GM19025 (cell line): ENCODE measurements around the gene KCNA10.
"Not testable (repeated sequence)": the region's sequence is repeated elsewhere in the genome, so short reads cannot be mapped to it uniquely, and the experiment has no call there.

Source experiments
- ATAC-seq: cut with Tn5 transposase; IDR thresholded peaks from one replicate; pipeline ENCODE4 v1.9.1; 2021; ENCODE audit warnings: mild to moderate bottlenecking, low read depth, moderate library complexity; ENCODE audit not compliant: unreplicated experiment

The KCNA10 gene

DNA sequence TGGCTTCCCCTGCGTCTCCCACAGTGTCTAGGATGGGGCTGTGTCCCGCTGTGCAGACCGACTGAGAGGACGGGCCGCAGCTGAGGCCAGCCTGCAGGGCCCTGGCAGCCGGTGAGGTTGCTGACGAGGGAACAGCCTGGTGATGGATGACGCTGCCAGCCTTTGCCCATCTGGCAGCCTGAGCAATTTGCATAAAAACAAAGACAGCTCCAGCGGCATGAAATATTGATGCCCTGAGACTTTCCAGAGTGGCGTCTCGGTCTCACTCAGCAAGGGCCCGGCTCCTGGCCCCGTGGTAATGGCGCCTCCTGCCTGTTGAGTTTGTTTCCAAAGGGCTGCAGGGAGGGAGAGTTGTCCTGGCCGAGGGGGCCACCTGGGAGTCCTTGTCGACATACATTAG lies 19.1 kb upstream of the KCNA10 start:
- ATAC-seq: no peak

DNA sequence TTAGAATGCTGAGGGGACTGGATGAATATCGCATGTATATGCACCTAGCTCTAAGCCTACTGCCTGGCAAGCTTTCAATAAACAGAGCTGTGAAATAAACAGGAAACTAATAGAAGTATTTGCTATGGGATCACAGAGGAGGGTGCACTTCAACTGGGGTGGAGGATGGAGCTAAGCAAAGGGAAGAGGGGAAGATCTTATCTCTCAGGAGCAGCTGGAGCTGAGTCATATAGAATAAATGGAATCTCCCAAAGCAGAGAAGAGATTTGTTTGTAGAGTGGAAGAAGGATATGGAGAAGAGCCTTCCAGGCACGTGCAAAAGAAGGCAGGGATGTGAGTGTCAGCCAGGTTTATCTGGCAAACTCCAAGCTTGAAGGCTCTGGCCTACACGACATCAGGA lies 17.0 kb upstream of the KCNA10 start:
- no peak for ATAC-seq

DNA sequence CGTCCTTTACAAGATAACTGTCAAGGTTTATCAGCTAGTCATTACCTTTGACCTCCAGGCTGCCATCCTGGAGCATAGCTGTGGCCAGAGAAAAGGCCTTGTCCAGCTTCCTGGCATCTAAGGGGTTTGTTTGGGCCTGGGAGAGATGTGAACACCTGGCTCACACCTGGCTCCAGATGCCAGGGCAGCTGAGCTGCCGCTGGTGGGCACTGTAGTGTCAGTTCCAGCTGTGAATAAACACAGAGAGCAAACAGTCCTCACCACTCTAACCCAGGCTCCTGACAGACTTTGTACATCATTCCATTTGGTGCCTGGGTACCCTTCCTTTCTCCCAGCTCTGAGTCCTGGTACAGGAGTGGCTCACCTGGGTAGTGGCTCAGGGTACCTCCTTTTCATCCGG lies 14.3 kb upstream of the KCNA10 start:
- no peak for ATAC-seq

DNA sequence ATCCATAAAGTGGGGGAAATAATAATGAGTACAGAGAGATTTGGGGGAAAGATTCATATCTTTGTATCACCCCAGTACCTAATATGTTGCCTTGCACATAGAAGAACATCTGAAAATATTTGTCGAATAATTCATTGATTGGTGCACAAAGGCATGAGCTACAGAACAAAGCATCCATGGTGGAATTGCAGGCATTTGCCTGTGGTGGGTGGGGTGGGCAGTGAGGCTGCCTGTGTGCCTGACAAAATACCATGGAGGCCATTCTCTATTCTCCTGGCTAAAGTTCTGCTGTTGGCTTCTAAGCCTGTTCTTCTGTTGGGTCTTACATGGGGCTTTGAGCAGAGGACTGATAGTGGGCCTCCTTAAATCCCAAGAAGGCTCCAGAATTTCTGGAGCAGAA lies 10.0 kb upstream of the KCNA10 start:
- no peak for ATAC-seq

DNA sequence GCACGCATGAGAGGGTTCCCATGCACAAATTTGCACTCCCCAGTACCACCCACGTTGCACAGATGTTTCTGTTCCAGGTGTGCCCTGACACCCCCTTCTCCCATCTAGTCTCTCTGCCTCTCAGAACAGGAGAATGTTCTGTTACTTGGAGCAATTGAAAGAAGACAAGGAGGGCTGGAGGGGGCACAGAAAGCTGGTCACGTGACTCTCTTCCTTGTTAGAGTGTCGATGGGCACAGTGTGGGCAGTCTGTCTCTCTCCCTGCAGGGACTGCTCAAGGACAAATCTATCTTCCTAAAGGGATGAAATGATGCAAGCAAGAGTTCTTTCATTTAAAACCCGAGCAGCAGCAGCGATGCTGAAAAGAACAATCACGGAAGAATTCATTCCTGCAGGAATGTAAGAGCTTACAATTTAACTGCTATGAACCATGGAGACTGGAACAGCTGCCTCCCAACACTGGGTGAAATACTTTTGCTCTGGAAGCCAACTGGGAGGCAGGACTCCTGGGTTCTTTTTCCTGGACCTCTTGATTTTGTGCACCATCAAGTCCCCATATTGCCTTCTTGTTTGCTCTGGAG lies 7.3 kb upstream of the KCNA10 start:
- no peak for ATAC-seq

DNA sequence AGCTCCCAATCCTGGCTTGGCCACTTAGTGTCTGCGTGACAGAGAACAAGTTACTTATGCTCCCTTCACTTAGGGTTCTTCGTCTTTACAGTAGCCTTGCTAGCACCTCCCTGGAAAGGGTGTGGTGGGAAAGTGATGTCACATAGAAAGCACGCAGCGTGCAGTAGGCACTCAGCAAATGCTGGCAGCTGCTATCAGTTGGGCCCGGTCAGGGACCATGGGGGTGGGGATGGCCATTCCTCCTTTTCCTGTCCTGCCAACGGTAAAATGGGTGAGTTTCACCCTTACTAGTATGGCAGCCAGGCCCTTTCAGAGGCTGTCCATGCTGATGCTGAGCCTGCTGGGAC lies 6.2 kb upstream of the KCNA10 start:
- ATAC-seq: no peak

DNA sequence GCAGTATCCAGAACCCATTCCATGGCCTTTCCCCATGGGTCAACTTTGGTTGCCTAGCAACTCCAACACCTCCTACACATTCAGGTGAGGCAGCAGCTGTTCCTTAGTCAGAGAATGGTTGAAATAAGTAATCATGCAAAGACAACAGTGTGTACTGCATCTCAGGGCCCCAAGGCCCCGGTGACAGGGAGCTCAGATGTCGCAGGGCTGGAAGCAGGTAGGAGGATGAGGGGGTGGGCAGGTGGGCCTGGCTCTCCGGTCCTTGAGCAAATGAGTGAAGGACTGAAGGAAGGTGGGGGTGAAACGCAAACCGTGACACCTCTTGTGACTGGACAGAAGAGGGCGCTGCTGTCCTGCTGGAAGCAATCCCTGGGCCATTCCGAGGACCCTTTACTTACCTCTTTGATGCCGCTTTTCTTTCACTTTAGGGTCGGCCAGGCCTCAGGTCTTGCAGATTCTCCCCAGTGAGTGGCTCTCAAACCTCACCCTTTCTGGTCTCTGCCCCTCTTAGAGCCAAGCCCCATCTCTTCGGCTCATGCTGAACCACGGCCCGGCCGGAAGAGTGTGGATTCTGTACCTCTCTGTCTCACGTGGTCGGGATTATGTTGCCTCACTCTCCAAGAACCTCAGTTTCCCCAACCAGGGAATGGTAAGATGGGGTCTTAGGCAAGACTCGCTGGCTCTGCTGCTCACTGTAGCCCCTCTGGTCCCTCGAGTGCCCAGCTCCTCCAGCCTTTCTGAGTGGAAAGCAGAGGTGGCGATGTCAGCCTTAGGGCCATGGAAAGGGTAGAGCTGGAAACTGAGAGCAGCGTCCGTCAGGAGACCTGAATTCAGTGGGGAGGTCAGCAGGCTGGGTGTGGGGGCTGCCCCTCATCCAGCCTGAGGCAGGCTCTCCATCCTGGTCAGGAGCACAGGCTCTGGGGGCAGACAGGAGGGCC lies 5.6 kb upstream of the KCNA10 start:
- no peak for ATAC-seq

DNA sequence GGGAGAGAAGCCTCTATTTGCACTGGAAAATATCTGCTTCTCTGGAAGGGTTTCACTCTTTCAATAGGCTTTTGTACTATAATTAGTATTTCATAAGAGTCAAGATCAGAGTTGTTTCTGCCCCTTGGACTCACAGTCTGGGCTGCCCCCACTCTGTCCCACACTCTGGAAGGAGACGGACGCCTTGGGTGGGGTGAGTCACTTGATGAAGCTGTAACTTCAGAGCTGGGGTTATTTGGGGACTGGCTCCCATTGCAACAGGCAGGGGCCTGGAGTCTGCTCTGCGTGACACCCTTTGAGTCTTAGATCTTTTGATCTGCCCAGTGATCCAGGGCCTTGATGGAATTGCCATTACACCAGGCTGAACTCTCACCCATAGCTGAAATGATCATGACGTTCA lies 4.0 kb upstream of the KCNA10 start:
- no peak for ATAC-seq

DNA sequence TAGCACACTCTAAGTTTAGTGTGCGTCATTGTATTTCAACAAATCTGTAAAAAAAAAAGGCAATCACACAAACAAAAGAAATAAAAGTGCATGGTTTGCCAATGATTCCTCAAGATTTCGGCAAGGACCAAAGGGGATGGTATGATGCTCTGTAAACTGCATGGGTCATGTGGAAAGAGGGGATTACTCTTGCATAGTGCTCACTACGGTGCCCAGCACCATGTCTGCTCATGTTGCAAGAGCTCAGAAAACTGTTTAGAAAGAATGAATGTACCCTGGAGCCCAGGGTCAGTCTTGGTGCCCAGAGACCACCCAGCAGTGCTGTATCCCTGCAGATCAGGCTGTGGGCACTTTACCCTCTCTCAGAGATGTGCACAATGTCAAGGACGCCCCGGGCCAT lies 3.6 kb upstream of the KCNA10 start:
- no peak for ATAC-seq

DNA sequence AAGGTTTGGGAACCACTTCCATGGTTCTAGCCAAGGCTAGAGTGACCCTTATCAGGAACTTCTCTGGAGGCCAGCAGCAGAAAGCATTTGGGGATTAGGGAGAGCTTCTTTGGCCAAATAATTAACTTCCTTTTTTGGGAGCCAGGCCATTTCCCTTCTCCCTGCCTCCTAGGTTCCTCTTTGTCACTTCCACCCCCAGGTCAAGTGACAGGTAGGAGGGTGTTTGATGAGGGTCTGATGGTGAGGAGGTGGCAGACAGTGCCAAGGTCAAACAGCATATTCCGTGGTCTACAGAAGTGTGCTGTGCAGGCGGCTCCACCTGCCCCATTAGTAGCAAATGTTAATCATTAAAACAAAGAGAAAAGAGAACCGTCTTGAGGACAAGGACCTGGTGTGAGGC lies 1.9 kb upstream of the KCNA10 start:
- no peak for ATAC-seq

DNA sequence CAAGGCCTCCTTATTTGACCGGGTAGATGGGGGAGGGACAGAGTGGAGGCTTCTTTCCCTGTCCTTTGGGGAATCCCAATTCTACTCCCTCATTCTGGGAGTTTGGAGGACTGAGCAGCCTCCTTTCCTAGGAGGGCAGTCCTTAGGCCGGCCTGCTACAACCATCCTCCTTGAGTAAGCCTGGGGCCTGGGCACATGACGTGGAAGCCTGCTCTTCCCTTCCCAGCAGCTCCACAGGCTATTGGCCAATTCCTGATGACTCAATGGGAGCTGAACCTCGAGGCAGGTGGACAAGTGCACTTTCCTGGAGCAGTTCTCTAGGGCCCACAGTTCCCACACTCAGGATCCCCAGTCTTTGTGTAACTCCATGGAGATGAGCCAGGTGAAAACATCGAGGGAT lies 3.1 kb downstream of the KCNA10 start:
- no peak for ATAC-seq

DNA sequence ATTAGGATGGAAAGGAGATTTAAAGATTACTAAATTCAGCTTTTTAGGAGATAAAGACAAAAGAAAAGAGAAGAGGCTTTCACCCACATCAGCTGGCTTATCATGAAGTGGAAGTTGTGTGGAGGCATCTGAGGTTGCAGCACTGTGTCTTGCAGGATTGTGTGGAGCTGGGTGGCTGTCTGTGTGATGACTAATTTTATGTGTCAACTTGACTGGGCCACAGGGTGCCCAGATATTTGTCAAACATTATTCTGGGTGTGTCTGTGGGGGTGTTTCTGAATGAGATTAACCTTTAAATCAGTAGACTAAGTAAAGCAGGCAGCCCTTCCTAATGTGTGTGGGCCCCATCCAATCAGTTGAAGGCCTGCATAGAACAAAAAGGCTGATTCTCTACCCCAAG lies 3.9 kb downstream of the KCNA10 start:
- no peak for ATAC-seq

DNA sequence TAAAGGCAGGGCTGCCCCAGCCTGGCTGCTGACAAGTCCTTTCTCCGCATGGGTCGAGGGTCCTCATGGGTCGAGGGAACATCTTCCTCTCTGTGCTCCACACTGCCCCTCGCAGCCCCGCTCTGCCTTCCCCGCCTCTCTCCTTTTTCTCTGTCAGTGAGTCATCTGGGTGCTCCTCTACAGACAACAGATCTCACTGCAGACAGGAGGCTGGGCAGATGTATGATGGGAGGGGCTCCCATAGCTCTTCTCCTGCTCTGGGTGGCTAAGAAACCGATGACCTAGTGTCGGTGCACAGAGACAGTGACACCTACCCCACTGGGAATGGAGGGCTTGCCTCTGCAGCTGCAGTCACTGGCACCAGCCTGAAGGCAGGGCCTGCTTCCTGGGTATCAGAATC lies 5.5 kb downstream of the KCNA10 start:
- ATAC-seq: no peak

DNA sequence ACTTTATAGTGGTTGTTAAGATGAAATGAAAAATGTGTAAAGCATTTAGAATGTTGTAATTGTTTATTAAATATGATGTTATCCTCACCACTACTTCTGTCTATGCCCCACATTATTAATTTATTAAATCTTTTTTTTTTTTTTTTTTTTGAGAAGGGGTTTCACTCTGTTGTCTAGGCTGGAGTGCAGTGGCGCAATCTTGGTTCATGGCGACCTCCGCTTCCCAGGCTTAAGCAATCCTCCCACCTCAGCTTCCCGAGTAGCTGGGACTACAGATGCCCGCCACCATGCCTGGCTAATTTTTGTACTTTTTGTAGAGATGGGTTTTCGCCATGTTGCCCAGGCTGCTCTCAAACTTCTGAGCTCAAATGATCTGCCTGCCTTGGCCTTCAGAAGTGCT lies 7.5 kb downstream of the KCNA10 start:
- ATAC-seq: no peak

DNA sequence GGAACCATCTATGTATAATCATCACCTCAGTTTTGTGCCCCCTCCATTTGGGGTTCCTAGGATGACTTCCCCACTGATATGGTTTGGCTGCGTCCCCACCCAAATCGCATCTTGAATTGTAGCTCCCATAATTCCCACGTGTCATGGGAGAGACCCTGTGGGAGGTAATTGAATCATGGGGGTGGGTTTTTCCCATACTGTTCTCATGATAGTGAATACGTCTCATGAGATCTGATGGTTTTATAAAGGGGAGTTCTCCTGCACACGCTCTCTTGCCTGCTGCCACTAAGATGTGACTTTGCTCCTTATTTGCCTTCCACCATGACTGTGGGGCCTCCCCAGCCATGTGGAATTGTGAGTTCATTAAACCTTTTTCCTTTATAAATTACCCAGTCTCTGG lies 8.1 kb downstream of the KCNA10 start:
- ATAC-seq: not testable (repeated sequence)

DNA sequence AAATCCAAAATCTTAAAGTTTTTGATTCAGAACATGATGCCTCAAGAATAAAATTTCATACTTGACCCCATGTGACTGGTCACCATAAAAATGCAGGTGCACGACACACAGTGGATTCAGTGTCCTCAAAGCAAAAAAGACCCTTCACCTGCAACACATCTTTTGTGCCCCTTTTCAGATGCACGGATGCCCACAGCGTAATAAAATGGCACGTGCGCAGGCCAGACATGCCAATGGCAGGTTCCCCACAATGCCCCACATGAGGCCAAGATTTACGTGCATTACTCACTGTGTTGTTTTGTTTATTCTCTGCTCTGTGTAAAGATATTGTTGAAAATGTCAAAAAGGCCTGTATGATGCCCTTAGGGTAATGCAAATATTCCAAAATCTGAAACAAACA lies 9.3 kb downstream of the KCNA10 start:
- no peak for ATAC-seq

DNA sequence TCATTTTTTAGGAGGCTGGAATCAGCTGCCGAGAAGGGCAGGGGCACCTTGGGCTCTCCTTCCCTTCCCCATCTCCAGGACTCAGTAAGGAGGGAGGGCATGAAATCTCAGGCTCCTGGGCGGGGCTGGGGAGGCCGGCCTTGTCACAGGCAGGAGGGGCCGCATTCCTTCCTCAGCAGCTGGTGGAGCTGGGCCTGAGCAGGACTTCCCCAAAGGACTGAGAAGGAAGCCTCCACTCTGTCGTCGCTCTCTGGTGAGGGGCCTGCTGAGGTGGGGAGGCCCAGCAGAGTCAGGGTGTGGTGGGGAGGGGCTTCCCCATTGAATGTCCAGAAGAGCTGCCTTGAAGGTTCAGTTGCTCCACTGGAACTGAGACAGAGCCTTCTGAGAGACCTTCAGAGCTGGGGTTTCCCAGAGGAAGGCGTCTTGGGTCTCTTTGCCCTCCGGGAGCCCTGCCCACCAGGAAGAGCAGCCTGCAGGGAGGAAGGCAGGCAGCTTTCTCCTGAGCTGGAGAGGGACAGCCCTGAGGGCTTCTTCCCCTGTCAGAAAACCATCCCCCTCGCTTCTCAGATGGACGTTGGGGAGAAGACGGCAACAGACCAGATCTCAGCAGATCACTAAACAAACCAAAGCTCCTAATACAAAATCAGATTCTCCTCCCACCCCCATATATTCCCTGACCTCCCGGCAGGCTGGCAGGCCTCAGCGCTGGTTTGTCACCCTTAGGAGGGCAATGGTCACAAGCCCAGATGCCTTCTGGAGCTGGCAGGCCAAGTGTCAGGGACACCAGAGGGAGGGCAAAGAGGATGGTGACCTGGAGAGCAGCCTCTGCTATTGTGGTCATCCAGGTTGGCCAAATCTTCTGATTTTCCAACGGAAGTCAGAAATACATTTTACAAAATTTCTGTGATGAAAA lies 10.7 kb downstream of the KCNA10 start:
- no peak for ATAC-seq

DNA sequence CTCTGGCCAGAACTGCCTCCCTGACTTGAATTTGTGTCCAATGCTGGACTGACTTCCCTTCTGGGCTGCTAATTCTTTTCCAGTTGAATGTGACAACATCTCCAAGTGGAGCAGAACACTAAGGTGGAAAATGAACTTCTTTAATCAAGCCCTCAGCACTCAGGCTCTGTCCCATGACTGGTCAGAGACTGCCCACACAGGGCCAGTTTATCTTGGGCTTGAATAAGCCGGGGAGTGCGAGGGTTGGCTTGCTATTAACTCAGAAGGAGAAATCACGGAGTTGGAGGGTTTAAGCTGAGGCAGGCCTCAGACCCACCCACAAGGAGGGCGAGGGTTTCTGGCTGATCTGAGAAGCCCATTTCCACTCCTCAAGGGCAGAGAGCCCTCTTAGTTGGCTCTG lies 12.4 kb downstream of the KCNA10 start:
- no peak for ATAC-seq

DNA sequence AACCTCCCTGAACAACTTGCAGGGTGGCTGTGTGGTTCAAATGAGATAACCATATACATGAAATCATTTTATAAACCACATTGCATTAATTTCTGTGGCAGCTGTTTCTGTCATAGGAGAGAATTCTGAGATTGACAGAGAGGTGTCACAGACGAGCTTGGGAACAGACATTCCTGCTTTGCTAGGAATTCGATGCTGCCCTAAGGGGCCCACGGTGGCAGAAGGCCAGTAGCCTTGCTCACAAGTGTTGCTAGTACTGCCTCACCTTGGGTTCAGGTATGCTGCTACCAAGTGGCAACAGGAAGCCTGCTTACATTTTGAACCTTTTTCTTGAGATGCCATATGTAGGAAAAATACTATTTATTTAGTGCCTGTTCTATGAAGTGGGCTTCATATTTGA lies 13.4 kb downstream of the KCNA10 start:
- ATAC-seq: no peak

DNA sequence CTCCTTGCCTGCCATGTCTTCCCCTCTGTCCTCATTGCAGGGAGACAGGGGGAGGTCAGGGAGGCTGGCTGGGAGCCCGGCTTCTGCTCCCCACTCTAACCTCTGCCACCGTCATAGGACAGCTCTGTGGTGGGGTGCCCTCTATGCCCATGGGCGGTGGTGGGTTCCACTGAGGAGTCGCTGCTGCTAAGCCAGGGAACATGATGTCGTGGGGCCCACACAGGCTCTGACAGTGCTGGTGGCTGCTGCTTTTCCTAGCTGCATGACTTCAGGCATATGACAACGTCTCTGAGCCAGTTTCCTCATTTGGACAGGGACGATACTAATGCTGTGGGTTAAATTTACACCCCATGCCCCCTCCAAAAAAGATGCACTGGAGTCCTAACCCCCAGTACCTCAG lies 14.7 kb downstream of the KCNA10 start:
- no peak for ATAC-seq

DNA sequence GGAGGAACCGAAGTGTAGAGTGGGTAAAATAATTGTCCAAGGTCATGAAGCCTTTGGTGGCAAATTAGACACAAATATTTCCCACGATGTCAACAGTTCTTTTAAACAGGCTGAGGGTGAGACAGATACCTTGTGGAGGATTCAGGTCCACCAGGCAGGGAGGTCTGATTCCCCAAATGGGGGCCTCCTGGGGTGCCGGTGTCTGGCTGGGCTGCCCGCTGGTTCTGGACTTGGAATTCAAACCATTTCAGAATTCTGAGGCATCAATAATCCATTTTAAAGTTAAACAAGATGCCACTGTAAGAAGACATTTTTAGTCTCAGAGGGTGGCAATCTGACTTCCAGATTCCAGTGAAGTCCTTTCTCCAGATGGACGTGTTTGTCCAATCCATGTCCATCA lies 15.5 kb downstream of the KCNA10 start:
- ATAC-seq: no peak
